Measurements from ENCODE around the gene AHSG. TPM values are rescaled to one million over a fixed set of nuclear protein-coding genes. Genes with fewer than 3 reads are reported as not detected.

The AHSG gene
- total RNA-seq, 1 donor from 2014 or later = not detected

- H3K27ac Mint-ChIP-seq (ENCODE audit: unreplicated experiment) = no peak overlapping the region
- no peaks in the 10 kb centered on the region for H3K9me3 Mint-ChIP-seq (ENCODE audit: unreplicated experiment)
- H3K36me3 Mint-ChIP-seq (ENCODE audit: low read depth, unreplicated experiment) = no peaks in the 10 kb centered on the region
- H2AFZ ChIP-seq (ENCODE audit: low read depth, low read length) = no peak overlapping the region
- H3K79me2 ChIP-seq (ENCODE audit: insufficient read depth, low read length) = no peaks in the 10 kb centered on the region
- H3K9me3 ChIP-seq (ENCODE audit: insufficient read depth, low read depth, low read length) = no peaks in the 10 kb centered on the region
- peaks cover 12% of the 10 kb centered on the region for H3K4me1 Mint-ChIP-seq (ENCODE audit: low read depth, unreplicated experiment)
- H3K4me3 Mint-ChIP-seq (ENCODE audit: unreplicated experiment) = no peak overlapping the region
- no peaks in the 10 kb centered on the region for H4K20me1 ChIP-seq (ENCODE audit: insufficient read depth, low read length)
- H3K27ac ChIP-seq (ENCODE audit: low read depth, low read length) = no peak overlapping the region
- H3K27me3 Mint-ChIP-seq (ENCODE audit: low read depth, unreplicated experiment) = peaks cover 11% of the 10 kb centered on the region
- TF ChIP-seq CTCF (IDR thresholded peaks at IDR 0.05; ENCODE audit: insufficient read depth, low read depth, low read length) (no peak), EZH2 (IDR thresholded peaks at IDR 0.05; ENCODE audit: insufficient read depth, low read length) (no peak)
- no peaks in the 10 kb centered on the region for H3K27me3 ChIP-seq (ENCODE audit: insufficient read depth, low read length)
- H3K4me3 ChIP-seq (ENCODE audit: insufficient read depth, low read depth, low read length) = no peak overlapping the region
- no peaks in the 10 kb centered on the region for H3K36me3 ChIP-seq (ENCODE audit: insufficient read depth, low read length)
- FAIRE-seq = no peak
- no peak overlapping the region for H3K9ac ChIP-seq (ENCODE audit: low read length)
- no peak for DNase-seq (ENCODE audit: low read depth)
- no peak overlapping the region for H3K4me2 ChIP-seq (ENCODE audit: low read length)
- H3K4me1 ChIP-seq (ENCODE audit: insufficient read depth, low read length) = peaks cover 6% of the 10 kb centered on the region
Measured at GRCh38 chr3:186593862-186594261, 19.0 kb upstream of the AHSG start.

GRCh38 chr3:186594591-186595113 is 18.2 kb upstream of the AHSG start:
- FAIRE-seq (no peak), DNase-seq (ENCODE audit: low read depth) (no peak)
- Mint-ChIP-seq H3K36me3 (ENCODE audit: low read depth, unreplicated experiment) (no peaks in the 10 kb centered on the region), H3K4me3 (ENCODE audit: unreplicated experiment) (no peak overlapping the region), H3K27me3 (ENCODE audit: low read depth, unreplicated experiment) (peaks cover 11% of the 10 kb centered on the region), H3K27ac (ENCODE audit: unreplicated experiment) (no peak overlapping the region), H3K4me1 (ENCODE audit: low read depth, unreplicated experiment) (peaks cover 13% of the 10 kb centered on the region), H3K9me3 (ENCODE audit: unreplicated experiment) (no peaks in the 10 kb centered on the region)
- no peaks in the 10 kb centered on the region for H3K79me2 ChIP-seq (ENCODE audit: insufficient read depth, low read length)
- H3K9ac ChIP-seq (ENCODE audit: low read length) = no peak overlapping the region
- H2AFZ ChIP-seq (ENCODE audit: low read depth, low read length) = no peak overlapping the region
- no peaks in the 10 kb centered on the region for H3K27me3 ChIP-seq (ENCODE audit: insufficient read depth, low read length)
- H3K36me3 ChIP-seq (ENCODE audit: insufficient read depth, low read length) = no peaks in the 10 kb centered on the region
- no peak overlapping the region for H3K4me2 ChIP-seq (ENCODE audit: low read length)
- H4K20me1 ChIP-seq (ENCODE audit: insufficient read depth, low read length) = no peaks in the 10 kb centered on the region
- H3K4me3 ChIP-seq (ENCODE audit: insufficient read depth, low read depth, low read length) = no peak overlapping the region
- peaks cover 6% of the 10 kb centered on the region for H3K4me1 ChIP-seq (ENCODE audit: insufficient read depth, low read length)
- TF ChIP-seq EZH2 (IDR thresholded peaks at IDR 0.05; ENCODE audit: insufficient read depth, low read length) (no peak), CTCF (IDR thresholded peaks at IDR 0.05; ENCODE audit: insufficient read depth, low read depth, low read length) (no peak)
- no peaks in the 10 kb centered on the region for H3K9me3 ChIP-seq (ENCODE audit: insufficient read depth, low read depth, low read length)
- no peak overlapping the region for H3K27ac ChIP-seq (ENCODE audit: low read depth, low read length)

GRCh38 chr3:186596568-186597287 is 16.1 kb upstream of the AHSG start:
- H2AFZ ChIP-seq (ENCODE audit: low read depth, low read length) = no peak overlapping the region
- no peak for TF ChIP-seq CTCF (IDR thresholded peaks at IDR 0.05; ENCODE audit: insufficient read depth, low read depth, low read length)
- DNase-seq (ENCODE audit: low read depth) (peak; percentile 41), FAIRE-seq (no peak)
- no peak overlapping the region for H3K27ac Mint-ChIP-seq (ENCODE audit: unreplicated experiment)
- peak overlapping the region; percentile 48 for H3K4me2 ChIP-seq (ENCODE audit: low read length)
- H3K4me3 ChIP-seq (ENCODE audit: insufficient read depth, low read depth, low read length) = no peak overlapping the region
- no peaks in the 10 kb centered on the region for H3K36me3 ChIP-seq (ENCODE audit: insufficient read depth, low read length)
- no peak overlapping the region for H3K4me3 Mint-ChIP-seq (ENCODE audit: unreplicated experiment)
- peaks cover 13% of the 10 kb centered on the region for H3K4me1 Mint-ChIP-seq (ENCODE audit: low read depth, unreplicated experiment)
- H3K79me2 ChIP-seq (ENCODE audit: insufficient read depth, low read length) = no peaks in the 10 kb centered on the region
- H3K9ac ChIP-seq (ENCODE audit: low read length) = no peak overlapping the region
- no peak overlapping the region for H3K27ac ChIP-seq (ENCODE audit: low read depth, low read length)
- H3K27me3 Mint-ChIP-seq (ENCODE audit: low read depth, unreplicated experiment) = peaks cover 4% of the 10 kb centered on the region
- no peaks in the 10 kb centered on the region for H3K27me3 ChIP-seq (ENCODE audit: insufficient read depth, low read length)
- H3K9me3 ChIP-seq (ENCODE audit: insufficient read depth, low read depth, low read length) = no peaks in the 10 kb centered on the region
- H3K9me3 Mint-ChIP-seq (ENCODE audit: unreplicated experiment) = no peaks in the 10 kb centered on the region
- peaks cover 6% of the 10 kb centered on the region for H3K4me1 ChIP-seq (ENCODE audit: insufficient read depth, low read length)
- no peaks in the 10 kb centered on the region for H3K36me3 Mint-ChIP-seq (ENCODE audit: low read depth, unreplicated experiment)
- no peaks in the 10 kb centered on the region for H4K20me1 ChIP-seq (ENCODE audit: insufficient read depth, low read length)

Measured in astrocyte (in vitro differentiated cells and primary cell).